ENCODE results near the gene BAAT. TPM values are rescaled to one million over a fixed set of nuclear protein-coding genes. Genes with fewer than 3 reads are reported as not detected.
A peak's percentile ranks its signal among the peaks of the same experiment; 100 is the strongest.

BAAT gene
- polyA plus RNA-seq, 1 donor = 0.47 TPM

GRCh38 chr9:101398930-101399642, 14.3 kb upstream of the BAAT start:
- peak; percentile 34 for DNase-seq

GRCh38 chr9:101398068-101398929, 13.5 kb upstream of the BAAT start, which contains the start of the genes MRPL50 and ZNF189:
TSS of gene MRPL50 (minus strand) at chr9:101398618. CDS start at chr9:101398592, 26 bp downstream.
TSS of gene ZNF189 (plus strand) at chr9:101398851. CDS start at chr9:101399157, 306 bp downstream.
- DNase-seq = peak; percentile 99

GRCh38 chr9:101397746-101398067, 12.9 kb upstream of the BAAT start:
- no peak for DNase-seq

- no peak for DNase-seq
Measured at GRCh38 chr9:101394687-101395086, 9.9 kb upstream of the BAAT start.

- DNase-seq = no peak
Measured at GRCh38 chr9:101393135-101393534, 8.3 kb upstream of the BAAT start.

- no peak for DNase-seq
Measured at GRCh38 chr9:101388507-101388993, 3.7 kb upstream of the BAAT start.

- no peak for DNase-seq
Measured at GRCh38 chr9:101387871-101388506, 3.2 kb upstream of the BAAT start.

GRCh38 chr9:101383361-101383760, 1.4 kb downstream of the BAAT start:
- DNase-seq = no peak

- DNase-seq = no peak
Measured at GRCh38 chr9:101381833-101382342, 2.9 kb downstream of the BAAT start.

GRCh38 chr9:101381118-101381517, 3.7 kb downstream of the BAAT start:
- no peak for DNase-seq

- no peak for DNase-seq
Measured at GRCh38 chr9:101380295-101380694, 4.5 kb downstream of the BAAT start.

- no peak for DNase-seq
Measured at GRCh38 chr9:101376111-101376848, 8.5 kb downstream of the BAAT start.

- DNase-seq = no peak
Measured at GRCh38 chr9:101375546-101375945, 9.3 kb downstream of the BAAT start.

GRCh38 chr9:101372327-101373118, 12.3 kb downstream of the BAAT start:
- no peak for DNase-seq

GRCh38 chr9:101371813-101372212, 13.0 kb downstream of the BAAT start:
- no peak for DNase-seq

- no peak for DNase-seq
Measured at GRCh38 chr9:101369884-101370531, 14.8 kb downstream of the BAAT start.

GRCh38 chr9:101369286-101369685, 15.5 kb downstream of the BAAT start:
- no peak for DNase-seq

- DNase-seq = no peak
Measured at GRCh38 chr9:101367323-101367722, 17.5 kb downstream of the BAAT start.

- DNase-seq = no peak
Measured at GRCh38 chr9:101366038-101366756, 18.6 kb downstream of the BAAT start.

GRCh38 chr9:101365181-101365580, 19.6 kb downstream of the BAAT start:
- no peak for DNase-seq
